Iris pigment epithelial cell (primary cell): Measurements from ENCODE around the gene MED22.
A peak's percentile ranks its signal among the peaks of the same experiment; 100 is the strongest.

ENCODE experiments used
- DNase-seq: peaks from one replicate; pipeline ENCODE4 v3.0.0-alpha.2; 2011; ENCODE audit warnings: low read depth

The MED22 gene

GRCh38 chr9:133375724-133376654, 28.1 kb upstream of the MED22 start, which contains the start of the genes STKLD1 and SURF4:
STKLD1 (plus strand) TSS chr9:133376366; CDS start chr9:133376474, 108 bp downstream.
SURF4 (minus strand) TSS chr9:133376060; CDS start chr9:133375969, 91 bp downstream.
- DNase-seq: peak; percentile 97

DNA sequence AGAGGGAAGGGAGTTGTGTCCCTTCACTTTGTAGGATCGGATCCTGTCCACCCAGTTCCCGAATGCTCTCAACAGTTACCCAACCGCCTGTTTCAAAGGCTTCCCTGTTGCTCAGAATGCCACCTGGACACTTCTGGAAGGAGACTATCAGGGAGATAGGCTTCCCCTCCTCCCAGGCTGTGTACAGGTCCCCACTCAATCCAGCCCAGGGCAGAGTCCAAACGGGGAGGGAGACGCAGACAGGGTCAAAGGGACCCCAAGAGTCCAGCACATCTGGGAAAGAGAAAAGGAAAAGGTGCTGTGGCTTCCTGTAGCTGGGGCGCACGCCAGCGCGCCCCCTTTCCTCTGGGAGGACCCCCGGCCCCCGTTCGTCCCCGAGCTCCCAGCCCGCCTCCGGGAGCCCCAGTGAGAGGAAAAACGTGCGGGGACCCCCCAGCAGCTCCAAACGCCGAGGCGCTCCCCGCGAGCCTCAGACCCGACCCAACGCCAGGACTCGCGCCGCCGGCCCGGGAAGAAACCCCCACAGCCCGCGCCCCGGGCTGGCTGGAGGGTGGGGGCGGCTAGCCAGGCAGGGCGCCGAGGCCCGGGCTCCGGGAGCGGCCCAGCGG, 27.3 kb upstream of the MED22 start:
- peak; percentile 46 for DNase-seq

GRCh38 chr9:133374612-133375115, 26.7 kb upstream of the MED22 start:
- peak; percentile 73 for DNase-seq

DNA sequence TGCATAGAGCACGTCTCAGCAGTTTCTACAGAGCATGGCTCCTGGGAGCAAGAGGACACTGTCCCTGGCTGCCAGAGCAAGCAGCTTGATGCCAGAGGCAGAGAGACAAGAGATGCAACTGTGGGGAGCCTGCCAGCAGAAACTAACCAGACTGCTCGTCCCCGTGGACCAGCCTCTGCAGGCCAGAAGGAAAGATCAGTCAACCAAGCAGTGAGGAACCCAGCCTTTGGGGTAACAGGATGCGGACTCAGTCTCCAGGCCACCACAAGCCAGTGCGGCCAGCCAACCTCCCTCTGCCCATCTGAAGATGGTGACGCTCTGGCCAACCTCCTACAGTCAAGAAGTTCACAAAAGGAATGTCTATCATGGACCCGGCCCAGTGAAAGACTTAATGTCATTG, 24.2 kb upstream of the MED22 start:
- DNase-seq: no peak

GRCh38 chr9:133371261-133371711, 23.4 kb upstream of the MED22 start:
- DNase-seq: peak; percentile 38

DNA sequence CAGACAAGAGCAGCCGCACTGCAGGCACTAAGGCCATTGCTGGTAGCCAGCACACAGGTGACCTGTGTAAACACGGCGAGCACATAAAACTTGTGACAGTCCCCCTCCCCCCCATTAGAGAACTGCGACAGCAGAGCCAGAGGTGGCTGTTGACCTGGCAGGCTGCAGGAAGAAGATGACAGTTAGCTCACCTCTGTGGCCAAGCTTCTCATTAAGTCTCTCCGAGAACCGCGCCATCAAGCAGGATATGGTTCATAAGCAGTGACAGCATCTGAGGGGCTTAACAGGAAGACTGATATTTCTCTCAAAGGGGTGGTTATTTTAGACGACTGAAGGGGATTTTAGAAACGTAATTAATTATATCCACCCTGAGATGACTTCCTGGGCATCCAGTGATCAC, 22.8 kb upstream of the MED22 start:
- no peak for DNase-seq

DNA sequence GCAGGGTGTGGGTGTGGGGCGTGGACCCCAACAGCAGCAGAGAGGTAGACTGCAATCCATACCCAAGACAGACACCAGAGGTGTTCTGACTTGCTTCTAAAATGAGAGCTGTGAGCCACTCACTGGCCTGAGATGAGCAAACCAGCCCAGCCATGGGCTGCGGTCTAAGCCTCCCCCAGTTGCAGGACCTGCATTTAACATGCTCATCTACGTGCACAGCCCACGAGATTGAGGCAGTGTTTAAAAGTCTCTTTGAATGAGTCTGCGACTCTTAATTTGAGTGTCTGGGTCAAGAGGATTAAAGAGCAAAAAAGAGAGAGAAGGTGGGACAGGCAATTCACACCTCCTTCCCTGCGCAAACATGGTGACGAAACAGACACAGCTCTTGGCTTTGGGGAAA, 22.0 kb upstream of the MED22 start:
- no peak for DNase-seq

- no peak for DNase-seq
Measured at GRCh38 chr9:133369422-133369821, 21.5 kb upstream of the MED22 start.

DNA sequence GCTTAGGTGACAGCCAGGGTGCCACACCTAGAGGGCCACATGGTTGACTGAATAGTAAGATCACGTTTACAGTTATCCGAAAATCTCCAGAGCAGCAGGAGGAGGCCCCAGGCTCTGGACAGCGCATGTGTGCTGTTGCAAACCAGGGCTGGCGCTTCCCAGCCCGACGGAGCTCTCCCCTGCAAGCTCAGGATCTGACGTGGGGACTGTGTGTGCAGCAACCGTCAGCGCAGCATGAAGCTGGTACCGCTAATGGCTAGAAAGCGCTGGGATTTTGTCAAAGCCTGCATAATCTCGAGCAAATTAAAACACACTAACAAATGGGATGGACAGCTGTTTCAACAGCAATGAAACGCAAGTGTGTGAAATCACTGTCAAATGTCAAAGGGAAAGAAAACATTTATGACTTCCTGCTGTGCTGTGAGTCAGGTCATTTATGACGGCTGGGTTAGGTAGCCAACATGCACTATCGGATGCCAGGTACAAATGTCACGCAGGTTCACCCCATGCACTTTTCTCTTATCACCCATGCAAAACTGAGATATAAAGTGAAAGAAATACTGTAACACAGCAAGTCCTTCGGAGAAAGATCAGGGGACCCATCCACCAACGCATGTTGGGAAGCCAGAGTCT, 20.4 kb upstream of the MED22 start:
- peak; percentile 19 for DNase-seq

DNA sequence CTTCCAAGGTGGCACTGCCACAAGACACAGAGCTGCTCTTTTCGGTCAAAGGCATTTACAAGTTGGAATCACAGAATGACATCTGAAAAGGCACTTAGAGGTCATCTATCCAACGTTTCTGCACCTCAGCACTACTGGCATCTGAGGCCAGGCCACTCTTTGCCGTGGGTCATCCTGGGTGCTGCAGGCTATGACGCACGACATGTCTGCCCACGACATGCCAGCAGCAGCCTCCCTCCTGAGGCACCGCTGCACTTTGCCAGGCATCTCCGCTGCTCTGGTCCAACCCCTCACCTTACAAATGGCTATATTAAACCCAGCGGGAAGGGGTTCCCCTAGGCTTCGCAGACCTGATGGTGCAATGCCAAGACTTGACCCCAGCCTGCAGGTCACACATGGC, 19.8 kb upstream of the MED22 start:
- DNase-seq: no peak

DNA sequence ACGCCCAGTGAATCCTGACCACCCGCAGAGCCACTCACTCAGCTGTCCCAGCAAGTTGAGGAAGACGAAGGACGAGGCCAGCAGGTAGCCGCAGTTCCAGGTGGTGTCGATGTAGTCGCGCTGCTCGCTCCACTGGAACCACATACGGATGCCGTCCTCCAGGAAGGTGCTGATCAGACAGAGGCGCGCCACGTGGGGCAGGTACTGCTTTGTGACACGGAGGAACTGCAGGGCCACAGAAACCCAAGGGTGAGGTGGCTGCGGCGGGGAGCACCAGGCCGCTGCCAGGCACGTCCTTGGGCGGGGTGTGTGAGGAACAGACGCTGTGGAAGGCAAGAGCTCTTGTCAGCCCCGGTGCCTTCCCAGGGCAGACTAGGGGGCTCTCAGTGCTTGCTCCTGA, 19.3 kb upstream of the MED22 start:
- no peak for DNase-seq

DNA sequence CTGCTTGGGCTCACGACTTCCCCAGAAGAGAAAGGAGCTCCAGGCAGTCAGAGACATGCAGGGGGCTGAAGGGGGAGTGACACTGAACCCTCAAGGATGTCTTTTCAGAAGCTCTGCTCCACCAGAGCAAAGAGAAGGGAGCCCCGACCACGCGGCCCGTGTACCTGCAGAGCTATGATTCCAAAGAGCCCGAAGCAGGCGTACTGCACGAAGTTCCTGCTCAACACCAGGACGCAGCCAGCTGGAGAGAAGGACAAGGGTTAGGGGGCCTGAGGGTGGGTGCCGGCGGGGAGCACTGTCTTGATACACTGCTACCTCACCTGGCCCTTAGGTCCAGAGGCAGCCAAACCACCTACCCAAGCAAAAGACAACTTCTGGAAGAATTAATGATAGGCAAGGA, 18.5 kb upstream of the MED22 start:
- DNase-seq: no peak

GRCh38 chr9:133362359-133363044, 14.6 kb upstream of the MED22 start:
- peak; percentile 42 for DNase-seq

DNA sequence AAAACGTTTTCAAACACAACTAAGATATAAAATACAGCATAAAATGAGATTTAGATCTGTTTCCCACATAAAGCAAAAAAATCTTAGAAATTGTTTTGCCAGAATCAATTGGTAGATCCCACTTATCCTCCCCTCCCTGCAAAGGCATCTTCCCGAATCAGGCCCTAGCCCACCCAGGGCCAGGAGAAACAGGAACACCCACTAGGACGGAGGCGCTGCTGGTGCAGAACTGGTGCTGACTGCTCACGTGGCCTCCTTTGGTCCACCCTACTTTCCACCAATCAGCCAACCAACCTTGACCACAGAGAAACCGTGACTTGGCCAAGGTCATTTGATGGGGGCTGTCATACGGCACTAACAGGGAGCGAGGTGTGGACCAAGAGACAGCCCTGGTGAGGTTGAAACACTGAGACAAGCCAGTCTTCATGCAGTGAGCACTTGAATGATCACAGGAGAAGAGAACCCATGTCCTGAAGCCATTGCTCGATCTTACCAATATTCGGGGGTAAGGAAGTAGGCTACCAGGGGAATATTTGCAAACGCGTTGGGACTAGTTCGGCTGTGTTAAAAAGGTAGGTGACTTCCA, 13.7 kb upstream of the MED22 start:
- DNase-seq: no peak

- no peak for DNase-seq
Measured at GRCh38 chr9:133360400-133361393, 12.8 kb upstream of the MED22 start.

DNA sequence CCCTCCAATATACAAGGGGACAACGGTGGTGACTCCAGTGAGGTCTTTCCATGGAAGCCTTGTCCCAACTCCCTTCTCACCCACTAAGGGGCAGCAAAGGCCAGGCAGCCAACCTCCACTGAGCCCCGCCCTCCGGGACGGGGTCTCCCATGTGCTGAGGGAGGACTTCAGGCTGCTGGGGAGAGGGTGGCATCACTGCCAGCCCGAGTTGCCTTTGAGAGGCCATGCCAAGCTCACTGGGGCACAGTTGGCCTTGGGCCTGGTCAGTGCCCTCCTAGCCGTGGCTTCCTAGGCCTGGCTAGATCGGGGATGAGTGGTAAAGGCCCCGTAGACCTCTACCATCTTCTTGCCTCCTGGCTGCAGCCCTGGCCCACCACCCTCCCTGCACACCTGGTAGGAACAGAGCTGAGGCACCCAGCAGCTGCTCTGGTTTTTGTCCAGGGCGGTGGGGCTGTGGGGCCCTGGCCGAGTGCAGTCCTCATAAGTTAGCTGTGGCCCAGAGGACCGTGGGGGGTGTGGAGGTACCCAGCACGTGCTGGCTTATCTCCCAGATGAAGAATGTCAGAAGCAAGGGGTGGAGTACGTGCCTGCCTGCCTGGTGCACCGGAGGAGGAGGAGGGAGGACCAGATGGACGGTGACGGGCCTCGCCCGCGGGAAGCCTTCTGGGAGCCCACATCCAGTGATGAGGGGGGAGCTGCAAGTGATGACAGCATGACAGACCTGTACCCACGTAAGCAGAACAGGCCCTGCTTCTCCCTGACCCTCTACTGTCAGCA, 11.7 kb upstream of the MED22 start:
- no peak for DNase-seq

GRCh38 chr9:133357656-133358055, 9.7 kb upstream of the MED22 start:
- no peak for DNase-seq

DNA sequence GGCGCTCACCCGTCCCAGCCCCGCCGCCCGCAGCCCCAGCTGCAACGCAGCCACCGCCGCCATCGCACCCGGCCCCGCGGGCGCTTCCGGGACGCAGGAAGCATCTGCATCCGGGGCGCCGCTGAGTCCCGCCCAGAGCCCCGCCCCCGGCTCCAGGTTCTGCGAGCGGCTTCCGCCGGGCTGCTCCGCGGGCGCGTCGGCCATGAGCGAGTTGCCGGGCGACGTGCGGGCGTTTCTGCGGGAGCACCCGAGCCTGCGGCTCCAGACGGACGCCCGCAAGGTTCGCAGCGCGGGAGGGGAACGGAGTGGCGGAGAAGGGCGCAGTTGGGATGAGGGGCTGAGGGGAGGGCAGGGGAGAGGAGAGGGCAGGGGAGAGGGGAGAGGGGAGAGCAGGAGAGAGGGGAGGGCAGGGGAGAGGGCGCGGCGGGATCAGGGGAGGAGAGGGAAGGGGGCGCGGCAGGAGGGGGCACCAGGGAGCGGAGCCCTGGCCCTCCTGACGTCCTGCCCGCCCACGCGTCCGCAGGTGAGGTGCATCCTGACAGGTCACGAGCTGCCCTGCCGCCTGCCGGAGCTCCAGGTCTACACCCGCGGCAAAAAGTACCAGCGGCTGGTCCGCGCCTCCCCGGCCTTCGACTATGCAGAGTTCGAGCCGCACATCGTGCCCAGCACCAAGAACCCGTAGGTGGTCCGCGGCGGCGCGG, 8.6 kb upstream of the MED22 start, which contains the start of the genes SURF1 and SURF2:
SURF1 (minus strand) TSS at position 97 of the 701 bp plus-strand sequence; CDS start at position 63, 34 bp downstream.
SURF2 (plus strand) TSS at position 160 of the 701 bp plus-strand sequence; CDS start at position 203, 43 bp downstream.
- peak; percentile 83 for DNase-seq
